Heart left ventricle (tissue), 13 donors: ENCODE data around the gene ZNF124.

Experiments used
- POLR2A ChIP-seq, 2 donors: fragments of 450-650 bp; IDR thresholded peaks; one replicate each; pipeline ENCODE4 v1.6.1; 2017; ENCODE audit warnings: antibody characterized with exemption in 2 of 2, mild to moderate bottlenecking in 2 of 2, moderate library complexity in 2 of 2
- TF ChIP-seq, protein P1 (sequence below), 12 donors: fragments of 200-600 bp; sonication (generic) in 4 of 12; IDR thresholded peaks; one replicate each; pipeline versions ENCODE4 v1.5.0 to v1.8.0; 2018 to 2022; ENCODE audit warnings: antibody characterized with exemption in 12 of 12, mild to moderate bottlenecking in 5 of 12
- donor health status: ischemic (EF 13 %, LVEDD 7.1; RV severe dilation, severe dysfunction).
- donor health status: DM: no; HTN: yes; CAD: no.
- donor health status: DM: no; HTN: no; CAD: no.
- donor health status: ischemic (EF 25% LVEDD 6.9; RV normal size, moderate dysfunction).
- donor health status: ischemic (EF 25% LVEDD 5.7; RV mildly dilated, moderate dysfunction).
- donor health status: ischemic (EF 35%, LVEDD 5.7; RV mildly dilated, moderate dysfunction).
- donor health status: nonischemic (EF 11% LVEDD 7.7; RV severe dilation, severe dysfunction).
- donor health status: DM: yes; HTN: yes; CAD: no.
- donor health status: PGD.
- donor health status: ischemic (EF 29% LVEDD 5.4; RV normal size, mild dysfunction).
- donor health status: nonischemic (EF 23%, LVEDD 6.1; RV moderate dilation, normal function).

- TF ChIP-seq, protein P1, sequence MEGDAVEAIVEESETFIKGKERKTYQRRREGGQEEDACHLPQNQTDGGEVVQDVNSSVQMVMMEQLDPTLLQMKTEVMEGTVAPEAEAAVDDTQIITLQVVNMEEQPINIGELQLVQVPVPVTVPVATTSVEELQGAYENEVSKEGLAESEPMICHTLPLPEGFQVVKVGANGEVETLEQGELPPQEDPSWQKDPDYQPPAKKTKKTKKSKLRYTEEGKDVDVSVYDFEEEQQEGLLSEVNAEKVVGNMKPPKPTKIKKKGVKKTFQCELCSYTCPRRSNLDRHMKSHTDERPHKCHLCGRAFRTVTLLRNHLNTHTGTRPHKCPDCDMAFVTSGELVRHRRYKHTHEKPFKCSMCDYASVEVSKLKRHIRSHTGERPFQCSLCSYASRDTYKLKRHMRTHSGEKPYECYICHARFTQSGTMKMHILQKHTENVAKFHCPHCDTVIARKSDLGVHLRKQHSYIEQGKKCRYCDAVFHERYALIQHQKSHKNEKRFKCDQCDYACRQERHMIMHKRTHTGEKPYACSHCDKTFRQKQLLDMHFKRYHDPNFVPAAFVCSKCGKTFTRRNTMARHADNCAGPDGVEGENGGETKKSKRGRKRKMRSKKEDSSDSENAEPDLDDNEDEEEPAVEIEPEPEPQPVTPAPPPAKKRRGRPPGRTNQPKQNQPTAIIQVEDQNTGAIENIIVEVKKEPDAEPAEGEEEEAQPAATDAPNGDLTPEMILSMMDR (IDR thresholded peaks at IDR 0.05): no peak
- no peak for TF ChIP-seq POLR2A (IDR thresholded peaks at IDR 0.05)
Observed at GRCh38 chr1:247209396-247209795, 37.6 kb upstream of the ZNF124 start.
